IPS-NIHi7 (cell line): ENCODE results near the gene GRAMD1C.

Experiments
- DNase-seq: peaks from one replicate; pipeline ENCODE4 v3.0.0; 2012; ENCODE audit warnings: mixed read lengths; ENCODE audit errors: extremely low spot score

GRAMD1C gene

GRCh38 chr3:113952921-113953320 is 114.3 kb downstream of the GRAMD1C start:
- DNase-seq = no peak

DNA sequence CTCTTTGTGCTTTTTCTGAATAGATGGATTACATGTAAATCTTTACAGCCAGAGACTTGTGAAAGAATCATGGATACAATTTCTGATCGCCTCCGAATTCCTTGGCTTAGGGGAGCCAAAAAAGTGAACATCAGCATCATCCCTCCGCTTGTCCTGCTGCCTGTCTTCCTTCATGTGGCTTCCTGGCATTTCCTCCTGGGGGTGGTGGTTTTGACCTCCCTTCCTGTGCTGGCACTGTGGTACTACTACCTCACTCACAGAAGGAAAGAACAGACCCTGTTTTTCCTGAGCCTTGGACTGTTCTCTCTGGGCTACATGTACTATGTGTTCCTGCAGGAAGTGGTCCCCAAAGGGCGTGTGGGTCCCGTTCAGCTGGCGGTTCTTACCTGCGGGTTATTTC is 115.1 kb downstream of the GRAMD1C start:
- DNase-seq = no peak

GRCh38 chr3:113954091-113954685 is 115.6 kb downstream of the GRAMD1C start:
- DNase-seq = no peak

- DNase-seq = no peak
These were observed 125.3 kb downstream of the GRAMD1C start for GRCh38 chr3:113963879-113964278.

GRCh38 chr3:113966172-113966571 is 127.6 kb downstream of the GRAMD1C start:
- DNase-seq = peak; percentile 44

DNA sequence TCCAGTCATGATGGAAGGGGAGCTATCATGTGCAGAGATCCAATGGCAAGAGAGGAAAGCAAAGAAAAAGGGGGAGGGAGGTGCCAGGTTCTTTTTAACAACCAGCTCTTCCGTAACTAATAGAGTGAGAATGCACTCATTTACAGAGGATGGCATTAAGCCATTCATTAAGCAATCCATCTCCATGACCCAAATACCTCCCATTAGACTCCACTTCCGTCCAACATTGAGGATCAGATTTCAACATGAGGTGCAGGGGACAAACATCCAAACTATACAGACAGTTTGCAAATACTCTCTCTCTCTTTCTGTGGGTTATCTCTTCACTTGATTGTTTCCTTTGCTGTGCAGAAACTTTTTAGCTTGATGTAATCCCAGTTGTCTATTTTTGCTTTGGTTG is 130.4 kb downstream of the GRAMD1C start:
- DNase-seq = no peak

GRCh38 chr3:113977822-113978221 is 139.2 kb downstream of the GRAMD1C start:
- no peak for DNase-seq

GRCh38 chr3:113979916-113980315 is 141.3 kb downstream of the GRAMD1C start:
- no peak for DNase-seq

GRCh38 chr3:113981803-113982202 is 143.2 kb downstream of the GRAMD1C start:
- DNase-seq = no peak

GRCh38 chr3:113983544-113983943 is 145.0 kb downstream of the GRAMD1C start:
- DNase-seq = no peak

- no peak for DNase-seq
These were observed 147.0 kb downstream of the GRAMD1C start for GRCh38 chr3:113985541-113985940.
